Activated naive CD4-positive, alpha-beta T cell treated with anti-CD3 and anti-CD28 coated beads, Interleukin-2, amount 50 U/mL, for 24 hours (primary cell): Measurements from ENCODE around the gene BRSK1.

Experiments
- H3K27ac Mint-ChIP-seq: one replicate; pipeline ENCODE4 v1.8.0; 2021; ENCODE audit warnings: mild to moderate bottlenecking, mixed read lengths
- H3K27me3 Mint-ChIP-seq: one replicate; pipeline ENCODE4 v1.8.0; 2021; ENCODE audit warnings: mixed read lengths
- H3K36me3 Mint-ChIP-seq: one replicate; pipeline ENCODE4 v1.8.0; 2021; ENCODE audit warnings: mixed read lengths
- H3K4me1 Mint-ChIP-seq: one replicate; pipeline ENCODE4 v1.8.0; 2021; ENCODE audit warnings: mixed read lengths
- H3K4me3 Mint-ChIP-seq: one replicate; pipeline ENCODE4 v1.8.0; 2021; ENCODE audit warnings: mild to moderate bottlenecking, mixed read lengths
- H3K9me3 Mint-ChIP-seq: one replicate; pipeline ENCODE4 v1.8.0; 2021; ENCODE audit warnings: mixed read lengths

Gene BRSK1

DNA sequence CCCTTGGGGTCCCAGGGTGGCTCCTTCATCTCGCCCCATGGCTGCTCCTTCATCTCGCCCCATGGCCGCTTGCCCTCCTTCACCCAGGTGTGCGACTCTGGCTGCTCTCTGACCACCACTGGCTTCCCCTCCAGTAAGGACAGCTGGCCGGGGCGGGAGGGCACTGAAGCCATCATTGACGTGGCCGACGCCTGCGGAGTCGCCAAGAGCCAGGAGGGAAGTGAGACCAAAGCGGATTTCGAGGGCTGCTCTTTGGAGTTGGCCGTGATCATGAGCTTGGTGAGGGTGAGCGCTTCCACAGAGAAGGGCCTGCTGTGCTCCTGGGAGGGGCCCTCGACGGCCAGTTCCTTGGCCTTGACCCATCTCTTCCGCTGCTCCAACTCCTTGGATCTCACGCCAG, 74.7 kb downstream of the BRSK1 start:
- no peak overlapping the region for H3K4me3 Mint-ChIP-seq
- H3K4me1 Mint-ChIP-seq, result peaks cover 5% of the 10 kb centered on the region

GRCh38 chr19:55358943-55359908, 75.4 kb downstream of the BRSK1 start:
- H3K9me3 Mint-ChIP-seq, result no peaks in the 10 kb centered on the region
- peaks cover 3% of the 10 kb centered on the region for H3K27me3 Mint-ChIP-seq
- no peak overlapping the region for H3K27ac Mint-ChIP-seq
- H3K4me1 Mint-ChIP-seq, result peaks cover under 1% of the 10 kb centered on the region
- H3K36me3 Mint-ChIP-seq, result no peaks in the 10 kb centered on the region
- no peak overlapping the region for H3K4me3 Mint-ChIP-seq

More for the DNA sequence above, 74.7 kb downstream of the BRSK1 start:
- no peak overlapping the region for H3K27ac Mint-ChIP-seq
- no peaks in the 10 kb centered on the region for H3K9me3 Mint-ChIP-seq
- no peaks in the 10 kb centered on the region for H3K36me3 Mint-ChIP-seq
- H3K27me3 Mint-ChIP-seq, result peaks cover 6% of the 10 kb centered on the region

- Mint-ChIP-seq H3K4me3 (no peak overlapping the region), H3K27me3 (no peaks in the 10 kb centered on the region), H3K4me1 (no peaks in the 10 kb centered on the region)
Measured at GRCh38 chr19:55360902-55361301, 77.1 kb downstream of the BRSK1 start.

More at GRCh38 chr19:55360902-55361301, 77.1 kb downstream of the BRSK1 start:
- H3K27ac Mint-ChIP-seq, result no peak overlapping the region
- no peaks in the 10 kb centered on the region for H3K9me3 Mint-ChIP-seq
- H3K36me3 Mint-ChIP-seq, result no peaks in the 10 kb centered on the region
